GM21528 (cell line): Measurements from ENCODE around the gene GBX2.

ENCODE experiments used
- ATAC-seq: cut with Tn5 transposase; IDR thresholded peaks from one replicate; pipeline ENCODE4 v1.9.1; 2021; ENCODE audit warnings: mild to moderate bottlenecking, moderate library complexity; ENCODE audit not compliant: unreplicated experiment, low FRiP score

The GBX2 gene

GRCh38 chr2:236120829-236121228, 47.4 kb downstream of the GBX2 start:
- no peak for ATAC-seq

- no peak for ATAC-seq
Measured at GRCh38 chr2:236120141-236120601, 48.0 kb downstream of the GBX2 start.

- ATAC-seq = no peak
Measured at GRCh38 chr2:236119476-236119875, 48.7 kb downstream of the GBX2 start.

- no peak for ATAC-seq
Measured at GRCh38 chr2:236119003-236119402, 49.2 kb downstream of the GBX2 start.

GRCh38 chr2:236117861-236118269, 50.3 kb downstream of the GBX2 start:
- ATAC-seq = no peak

- ATAC-seq = no peak
Measured at GRCh38 chr2:236117401-236117800, 50.8 kb downstream of the GBX2 start.
